Panc1 (cell line): ENCODE data around the gene ERMARD. TPM values are rescaled to one million over a fixed set of nuclear protein-coding genes. Genes with fewer than 3 reads are reported as not detected.

Experiments
- ATAC-seq: fragments of 200-7000 bp; cut with Tn5 transposase; 2 replicates; pipeline ENCODE4 v1.9.1; 2020; ENCODE audit warnings: mild to moderate bottlenecking, moderate library complexity
- Bru-seq: library from RNA; stranded (reverse); fragments of 400-500 nt; gene quantifications from one replicate; lab custom pipeline; 2021; lab: Mats Ljungman, UMichigan
- BruChase-seq, 2 experiments: library from RNA; stranded (reverse); fragments of 400-500 nt; gene quantifications; one replicate each; lab custom pipeline; 2021; lab: Mats Ljungman, UMichigan
- BruUV-seq: library from RNA; stranded (reverse); fragments of 400-500 nt; replicated peaks from 2 replicates; lab custom pipeline; 2021; lab: Mats Ljungman, UMichigan
- CTCF ChIA-PET: fragments of 300-600 bp; sonication (Branson Sonifier 250); formaldehyde crosslinking; loops from one replicate; lab custom pipeline; 2022; ENCODE audit warnings: antibody characterized with exemption; lab: Charles Lee
- POLR2A ChIA-PET: fragments of 300-600 bp; sonication (Branson Sonifier 250); formaldehyde crosslinking; loops from one replicate; lab custom pipeline; 2022; ENCODE audit warnings: antibody characterized with exemption; lab: Charles Lee
- DNase-seq: peaks from one replicate; pipeline ENCODE4 v3.0.0-alpha.2; 2010; ENCODE audit warnings: low read depth, low spot score
- H3K27ac ChIP-seq: 2 replicates; pipeline ENCODE4 v1.5.1; 2011; ENCODE audit warnings: mild to moderate bottlenecking, low read length, inconsistent platforms
- H3K27me3 ChIP-seq: fragments of 200-500 bp; sonication (Bioruptor generic); 2 replicates; pipeline ENCODE4 v1.6.0; 2014; ENCODE audit warnings: low read length, inconsistent platforms; ENCODE audit not compliant: control insufficient read depth, insufficient read depth
- H3K36me3 ChIP-seq: fragments of 200-500 bp; sonication (Bioruptor generic); 2 replicates; pipeline ENCODE4 v1.5.1; 2014; ENCODE audit warnings: inconsistent platforms, mild to moderate bottlenecking, low read length, moderate library complexity; ENCODE audit not compliant: control insufficient read depth, insufficient read depth
- H3K4me1 ChIP-seq: 2 replicates; pipeline ENCODE4 v1.5.1; 2011; ENCODE audit warnings: inconsistent platforms, mild to moderate bottlenecking, low read length, moderate library complexity; ENCODE audit not compliant: control insufficient read depth, insufficient read depth
- H3K4me3 ChIP-seq, 2 experiments: 2 replicates each; pipeline ENCODE4 v1.5.1; 2011 to 2012; ENCODE audit warnings: low read depth in 2 of 2, low read length in 2 of 2, mild to moderate bottlenecking in 2 of 2, inconsistent platforms in 1 of 2, moderate library complexity in 1 of 2
- H3K9me3 ChIP-seq: fragments of 200-500 bp; sonication (Bioruptor generic); 2 replicates; pipeline ENCODE4 v1.5.1; 2014; ENCODE audit warnings: low read depth, mild to moderate bottlenecking, inconsistent platforms, low read length, moderate library complexity; ENCODE audit not compliant: control insufficient read depth, insufficient read depth
- CTCF ChIP-seq: fragments of 450-650 bp; IDR thresholded peaks from 2 replicates; pipeline ENCODE4 v1.5.1; 2017; ENCODE audit warnings: mild to moderate bottlenecking
- POLR2AphosphoS5 ChIP-seq: IDR thresholded peaks from 2 replicates; pipeline ENCODE4 v1.6.1; 2012; ENCODE audit warnings: mild to moderate bottlenecking, low read depth, low read length, moderate library complexity
- REST ChIP-seq, 2 experiments: IDR thresholded peaks; 2 replicates each; pipeline ENCODE4 v1.6.1; 2011 to 2012; ENCODE audit warnings: low read depth in 2 of 2, control low read depth in 1 of 2, low read length in 1 of 2, mild to moderate bottlenecking in 1 of 2, moderate library complexity in 1 of 2; ENCODE audit not compliant: insufficient read depth in 1 of 2
- SIN3A ChIP-seq: IDR thresholded peaks from 2 replicates; pipeline ENCODE4 v1.6.1; 2012; ENCODE audit warnings: low read depth, mild to moderate bottlenecking, low read length, moderate library complexity, borderline replicate concordance; ENCODE audit not compliant: insufficient read depth
- TCF7L2 ChIP-seq: IDR thresholded peaks from 2 replicates; pipeline ENCODE4 v1.6.1; 2011; ENCODE audit warnings: mild to moderate bottlenecking, low read depth, low read length, inconsistent platforms
- in situ Hi-C: cut with HindIII; loops from 2 replicates; pipeline ENCODE4 v1.10.0; 2016; ENCODE audit warnings: low sequenced_read_pairs, low pct_unique_long_range_greater_than_20kb
- intact Hi-C: fragments of 100-400 bp; cut with micrococcal nuclease; formaldehyde crosslinking; loops from one replicate; pipeline ENCODE4 v1.10.0; 2022; ENCODE audit not compliant: unreplicated experiment
- long read RNA-seq: library from polyadenylated mRNA; unstranded; transcript quantifications from one replicate; pipeline ENCODE4 v2.0.0, GENCODE V29; 2021; ENCODE audit not compliant: unreplicated experiment
- polyA plus RNA-seq: library from polyadenylated mRNA; unstranded; fragments of >200 nt; gene quantifications from one replicate; pipeline ENCODE4 v1.2.1, GENCODE V29; 2012; ENCODE audit warnings: missing spikeins; ENCODE audit not compliant: insufficient read length
- total RNA-seq: library from RNA; stranded (reverse); gene quantifications from one replicate; pipeline ENCODE4 v1.2.1, GENCODE V29; 2021; ENCODE audit not compliant: unreplicated experiment

The ERMARD gene
- 38.5 TPM for total RNA-seq
- 37.7 TPM for polyA plus RNA-seq
- percentile 83 among the genes with signal in this experiment for Bru-seq, nascent RNA
- percentile 92 among the genes with signal in this experiment for BruChase-seq, experiment 1, labeled RNA remaining after a 2-hour chase
- percentile 83 among the genes with signal in this experiment for BruChase-seq, experiment 2, labeled RNA remaining after a 6-hour chase
- long read RNA-seq, transcript ERMARD-203 (18 exons, 2,141 nt), result major isoform, 24 of 93 reads
- long read RNA-seq, partial matches to known transcripts, result 44 of 93 reads
- long read RNA-seq, other reads (novel, unspliced or antisense), result 23 of 93 reads

GRCh38 chr6:169751242-169752073 is at the start of gene ERMARD, which contains the start of gene DYNLT2:
Gene ERMARD (plus strand): TSS chr6:169751622. CDS start chr6:169751658, 36 bp downstream.
Gene DYNLT2 (minus strand): TSS chr6:169751572. CDS start chr6:169751458, 114 bp downstream.
- Histone ChIP-seq H3K27me3 (no peaks in the 10 kb centered on the region), H3K4me3 (peak within 1 kb of the TSS; percentile 89 to 95), H3K27ac (peak within 1 kb of the TSS; percentile 93), H3K4me1 (peaks cover 19% of the 10 kb centered on the region), H3K36me3 (no peaks in the 10 kb centered on the region; the same call in 1 of the 2 replicates), H3K9me3 (no peaks in the 10 kb centered on the region)
- peak; percentile 99 for ATAC-seq
- peak; percentile 66; the same call in 1 of the 2 replicates for TF ChIP-seq TCF7L2
- peak; percentile 10; the same call in 1 of the 2 replicates for TF ChIP-seq CTCF
- TF ChIP-seq REST (IDR thresholded peaks at IDR 0.05; ENCODE audit: insufficient read depth in 1 of 2, low read depth in 2 of 2, low read length in 1 of 2), result 0 out of 4 replicates have a peak, but pooled peaks of 1 of the 2 experiments have one; percentile 69
- peak; percentile 99 for TF ChIP-seq POLR2AphosphoS5
- TF ChIP-seq SIN3A, result peak; percentile 82; the same call in 1 of the 2 replicates
- DNase-seq, result peak; percentile 71
- in situ Hi-C loops (no loop called here), intact Hi-C loops (no loop called here)
- BruUV-seq, result no TSS peak
- ChIA-PET CTCF (no interaction called here), POLR2A (no interaction called here)

- in situ Hi-C loops (no loop called here), intact Hi-C loops (loop anchor here (5.0 kb wide), 1 partner anchor 745 kb away; no protein-coding TSS in a partner anchor)
- ATAC-seq (peak; percentile 97), DNase-seq (no peak)
- no peaks in the 10 kb centered on the region for H3K9me3 ChIP-seq
- TF ChIP-seq POLR2AphosphoS5, result peak; percentile 96
- TF ChIP-seq SIN3A, result peak; percentile 93; the same call in 1 of the 2 replicates
- no peak; a peak in 1 of 4 replicates for TF ChIP-seq REST (IDR thresholded peaks at IDR 0.05; ENCODE audit: insufficient read depth in 1 of 2, low read depth in 2 of 2, low read length in 1 of 2)
- POLR2A ChIA-PET, result interaction anchor here (2.2 kb wide), 1 partner anchor 20 kb away, joined by 5 read pairs; no protein-coding TSS in a partner anchor
- peak within 1 kb of the TSS; percentile 97 for H3K27ac ChIP-seq
- peak within 1 kb of the TSS; percentile 85 to 100 for H3K4me3 ChIP-seq
- no TSS peak for BruUV-seq
- peaks cover 41% of the 10 kb centered on the region for H3K36me3 ChIP-seq
- peaks cover 32% of the 10 kb centered on the region for H3K4me1 ChIP-seq
- no peaks in the 10 kb centered on the region for H3K27me3 ChIP-seq
- CTCF ChIA-PET, result no interaction called here
These were observed 49.2 kb upstream of the ERMARD start, which contains the start of the genes C6orf120 and WDR27 for GRCh38 chr6:169701954-169702839. Gene C6orf120 (plus strand): TSS chr6:169702126. CDS start chr6:169702460, 334 bp downstream. Gene WDR27 (minus strand): TSS chr6:169702029. CDS start chr6:169689005, 13,024 bp downstream.
